Mesenchymal stem cell (in vitro differentiated cells and primary cell): ENCODE data around the gene TERB2.
"Not testable (repeated sequence)": the region's sequence is repeated elsewhere in the genome, so short reads cannot be mapped to it uniquely, and the experiment has no call there.

Source experiments
- DNase-seq: peaks from one replicate; pipeline ENCODE4 v3.0.0-alpha.2; 2013
- H2AFZ ChIP-seq: one replicate; pipeline ENCODE4 v1.6.1; 2013; ENCODE audit warnings: low read depth, mild to moderate bottlenecking, control low read depth, inconsistent platforms, low read length, moderate library complexity
- H2AK5ac ChIP-seq: 2 replicates; pipeline ENCODE4 v1.6.1; 2013; ENCODE audit warnings: low read length, moderate library complexity, mild to moderate bottlenecking, inconsistent platforms; ENCODE audit not compliant: severe bottlenecking
- H2BK120ac ChIP-seq: one replicate; pipeline ENCODE4 v1.6.1; 2013; ENCODE audit warnings: low read depth, mild to moderate bottlenecking, inconsistent platforms, low read length, moderate library complexity
- H2BK12ac ChIP-seq, 2 experiments: one replicate each; pipeline ENCODE4 v1.6.1; 2013; ENCODE audit warnings: inconsistent platforms in 2 of 2, low read length in 2 of 2, mild to moderate bottlenecking in 2 of 2, moderate library complexity in 2 of 2, control low read depth in 1 of 2
- H2BK15ac ChIP-seq: one replicate; pipeline ENCODE4 v1.6.1; 2013; ENCODE audit warnings: mild to moderate bottlenecking, low read depth, inconsistent platforms; ENCODE audit not compliant: poor library complexity, severe bottlenecking
- H2BK5ac ChIP-seq: 2 replicates; pipeline ENCODE4 v1.6.1; 2013; ENCODE audit warnings: low read depth, mild to moderate bottlenecking, low read length, control low read depth, inconsistent platforms; ENCODE audit not compliant: poor library complexity, severe bottlenecking
- H3K14ac ChIP-seq, 2 experiments: one replicate each; pipeline ENCODE4 v1.6.1; 2013; ENCODE audit warnings: inconsistent platforms in 2 of 2, low read length in 2 of 2, control low read depth in 1 of 2, mild to moderate bottlenecking in 1 of 2, moderate library complexity in 1 of 2
- H3K18ac ChIP-seq, 2 experiments: one replicate each; pipeline ENCODE4 v1.6.1; 2013; ENCODE audit warnings: inconsistent platforms in 2 of 2, low read length in 2 of 2, control low read depth in 1 of 2, low read depth in 1 of 2, mild to moderate bottlenecking in 1 of 2
- H3K23ac ChIP-seq, 2 experiments: one replicate each; pipeline ENCODE4 v1.6.1; 2013; ENCODE audit warnings: inconsistent platforms in 2 of 2, low read length in 2 of 2, mild to moderate bottlenecking in 2 of 2, moderate library complexity in 2 of 2, control low read depth in 1 of 2
- H3K27ac ChIP-seq: 2 replicates; pipeline ENCODE4 v1.5.1; 2013; ENCODE audit warnings: mild to moderate bottlenecking, moderate library complexity, low read length, control low read depth, inconsistent platforms; ENCODE audit not compliant: poor library complexity, severe bottlenecking
- H3K27me3 ChIP-seq, 2 experiments: 2 replicates each; pipeline versions ENCODE4 v1.6.1 to v1.7.0; 2013; ENCODE audit warnings: low read length in 2 of 2, mild to moderate bottlenecking in 2 of 2, moderate library complexity in 2 of 2, control low read depth in 1 of 2, inconsistent platforms in 1 of 2; ENCODE audit not compliant: control insufficient read depth in 1 of 2, insufficient read depth in 1 of 2
- H3K36me3 ChIP-seq, 2 experiments: 2 replicates each; pipeline versions ENCODE4 v1.6.1 to v1.7.0; 2013; ENCODE audit warnings: low read length in 2 of 2, control low read depth in 1 of 2, inconsistent platforms in 1 of 2, low read depth in 1 of 2, mild to moderate bottlenecking in 1 of 2; ENCODE audit not compliant: insufficient read depth in 2 of 2, control insufficient read depth in 1 of 2
- H3K4ac ChIP-seq, 2 experiments: one replicate each; pipeline ENCODE4 v1.6.1; 2013; ENCODE audit warnings: inconsistent platforms in 2 of 2, low read length in 2 of 2, mild to moderate bottlenecking in 2 of 2, moderate library complexity in 2 of 2, control low read depth in 1 of 2, low read depth in 1 of 2
- H3K4me1 ChIP-seq: 2 replicates; pipeline ENCODE4 v1.6.1; 2013; ENCODE audit warnings: low read depth, low read length, control low read depth; ENCODE audit not compliant: control insufficient read depth, insufficient read depth
- H3K4me2 ChIP-seq: 2 replicates; pipeline ENCODE4 v1.6.1; 2013; ENCODE audit warnings: low read length, mild to moderate bottlenecking, inconsistent platforms; ENCODE audit not compliant: poor library complexity, severe bottlenecking
- H3K4me3 ChIP-seq, 2 experiments: 2 replicates each; pipeline versions ENCODE4 v1.5.1 to v1.7.0; 2013; ENCODE audit warnings: low read length in 2 of 2, mild to moderate bottlenecking in 2 of 2, control low read depth in 1 of 2, low read depth in 1 of 2; ENCODE audit not compliant: insufficient read depth in 1 of 2
- H3K79me1 ChIP-seq: replicated peaks from 2 replicates; pipeline ENCODE4 v1.6.1; 2013; ENCODE audit warnings: mild to moderate bottlenecking, control low read depth, low read length, inconsistent platforms; ENCODE audit not compliant: poor library complexity, severe bottlenecking
- H3K9ac ChIP-seq: 2 replicates; pipeline ENCODE4 v1.7.0; 2013; ENCODE audit warnings: mild to moderate bottlenecking, low read length, moderate library complexity
- H3K9me3 ChIP-seq: 2 replicates; pipeline ENCODE4 v1.7.0; 2013; ENCODE audit warnings: mild to moderate bottlenecking, low read length; ENCODE audit not compliant: control insufficient read depth
- H4K8ac ChIP-seq: one replicate; pipeline ENCODE4 v1.6.1; 2013; ENCODE audit warnings: inconsistent platforms, mild to moderate bottlenecking, low read length, moderate library complexity
- H4K91ac ChIP-seq: one replicate; pipeline ENCODE4 v1.6.1; 2013; ENCODE audit warnings: mild to moderate bottlenecking, low read length, inconsistent platforms
- WGBS: methylation state at CpG from one replicate; pipeline ENCODE4 v1.1.7; 2013; ENCODE audit warnings: mixed read lengths; 5-methylcytosine and 5-hydroxymethylcytosine counted together

The TERB2 gene

GRCh38 chr15:44958302-44958701 lies 1.8 kb downstream of the TERB2 start:
- not testable (repeated sequence) for H3K4me1 ChIP-seq, H2AFZ ChIP-seq
- 83% methylated on average over 3 of the region's 3 CpGs for WGBS

GRCh38 chr15:44968475-44968874 lies 12.0 kb downstream of the TERB2 start:
- Histone ChIP-seq H3K4me1 (no peaks in the 10 kb centered on the region), H3K36me3 (no peaks in the 10 kb centered on the region), H4K8ac (no peak overlapping the region), H2BK15ac (no peak overlapping the region), H2BK120ac (no peak overlapping the region), H3K4ac (no peak overlapping the region), H2AFZ (no peak overlapping the region), H3K18ac (no peak overlapping the region), H3K9me3 (no peaks in the 10 kb centered on the region), H3K14ac (no peak overlapping the region), H2BK12ac (no peak overlapping the region), H3K23ac (no peak overlapping the region), H2BK5ac (no peak overlapping the region), H3K4me2 (no peak overlapping the region), H3K79me1 (no peaks in the 10 kb centered on the region), H3K9ac (no peak overlapping the region), H4K91ac (no peak overlapping the region), H2AK5ac (no peak overlapping the region), H3K4me3 (no peak overlapping the region), H3K27ac (no peak overlapping the region), H3K27me3 (peaks cover 0 to 4% of the 10 kb centered on the region in 2 experiments)
- DNase-seq = no peak
- 71% methylated on average over 1 of the region's 4 CpGs for WGBS

More at GRCh38 chr15:44958302-44958701, 1.8 kb downstream of the TERB2 start:
- H2BK5ac ChIP-seq, H3K4ac ChIP-seq, H3K18ac ChIP-seq, H2BK12ac ChIP-seq, H3K9me3 ChIP-seq, H4K8ac ChIP-seq, H3K4me2 ChIP-seq, H4K91ac ChIP-seq, H3K9ac ChIP-seq, H2AK5ac ChIP-seq, H3K23ac ChIP-seq, H3K36me3 ChIP-seq, H3K27me3 ChIP-seq, H3K27ac ChIP-seq, H3K4me3 ChIP-seq, H2BK15ac ChIP-seq, DNase-seq, H3K79me1 ChIP-seq, H3K14ac ChIP-seq, H2BK120ac ChIP-seq: not testable (repeated sequence)

DNA sequence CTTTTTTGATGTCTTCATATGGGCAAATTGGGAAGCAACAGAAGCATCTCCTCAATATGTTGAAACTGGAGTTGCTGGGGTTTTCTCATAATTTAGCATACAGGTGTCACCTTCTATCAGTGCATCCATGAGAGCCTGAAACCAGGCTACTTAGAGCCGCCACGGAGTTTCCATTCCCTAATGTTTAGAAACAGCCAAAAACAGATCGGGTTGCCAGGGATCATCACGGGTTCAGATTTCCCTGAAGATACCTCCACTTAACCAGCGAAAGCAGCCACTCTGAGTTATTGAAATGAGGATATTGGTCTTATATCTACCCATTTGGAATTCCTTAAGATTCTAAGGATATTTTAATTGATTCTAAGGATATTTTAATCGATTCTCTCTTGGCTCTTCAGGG lies 14.5 kb downstream of the TERB2 start:
- no peak overlapping the region for H2AK5ac ChIP-seq
- no peak overlapping the region for H2AFZ ChIP-seq
- H3K27ac ChIP-seq = no peak overlapping the region
- H4K91ac ChIP-seq = no peak overlapping the region
- no peak overlapping the region for H3K14ac ChIP-seq
- no peak overlapping the region for H2BK15ac ChIP-seq
- H2BK12ac ChIP-seq = no peak overlapping the region
- DNase-seq = no peak
- no peak overlapping the region for H3K4ac ChIP-seq
- H3K36me3 ChIP-seq = no peaks in the 10 kb centered on the region
- H3K4me1 ChIP-seq = no peaks in the 10 kb centered on the region
- WGBS = 89% methylated on average over 4 of the region's 6 CpGs
- H3K4me3 ChIP-seq = no peak overlapping the region
- H4K8ac ChIP-seq = no peak overlapping the region
- no peak overlapping the region for H3K23ac ChIP-seq
- no peak overlapping the region for H2BK5ac ChIP-seq
- H3K27me3 ChIP-seq = peaks cover 0 to 4% of the 10 kb centered on the region in 2 experiments
- no peaks in the 10 kb centered on the region for H3K79me1 ChIP-seq
- no peak overlapping the region for H3K9ac ChIP-seq
- H3K9me3 ChIP-seq = no peaks in the 10 kb centered on the region
- no peak overlapping the region for H3K18ac ChIP-seq
- H3K4me2 ChIP-seq = no peak overlapping the region
- H2BK120ac ChIP-seq = no peak overlapping the region

- 100% methylated on average over 2 of the region's 3 CpGs for WGBS
- not testable (repeated sequence) for H4K8ac ChIP-seq, H3K9ac ChIP-seq, DNase-seq, H3K18ac ChIP-seq, H4K91ac ChIP-seq, H3K4me1 ChIP-seq, H2AK5ac ChIP-seq, H2AFZ ChIP-seq, H3K27ac ChIP-seq, H3K14ac ChIP-seq, H3K36me3 ChIP-seq, H3K4ac ChIP-seq, H3K4me2 ChIP-seq, H3K9me3 ChIP-seq, H2BK5ac ChIP-seq, H2BK15ac ChIP-seq, H3K79me1 ChIP-seq, H2BK12ac ChIP-seq, H3K23ac ChIP-seq, H3K4me3 ChIP-seq, H3K27me3 ChIP-seq, H2BK120ac ChIP-seq
These were observed 19.7 kb downstream of the TERB2 start for GRCh38 chr15:44976183-44976582.
